H1 (cell line): Measurements from ENCODE around the gene IL1RL1. TPM values are rescaled to one million over a fixed set of nuclear protein-coding genes. Genes with fewer than 3 reads are reported as not detected.

Source experiments
- polyA plus RNA-seq, 7 experiments: library from polyadenylated mRNA; depleted of rRNA in 3 of 7; stranded (reverse) in 5 of 7; unstranded in 2 of 7; fragments of >200 nt in 5 of 7; fragments of 200-250 nt in 2 of 7; gene quantifications; 1 replicate in 5 of 7; 2 replicates in 1 of 7; 4 replicates in 1 of 7; pipeline versions ENCODE4 v1.2.1 to v1.2.3, GENCODE V29; 2011 to 2013; ENCODE audit warnings: missing spikeins in 2 of 7, mixed read lengths in 2 of 7
- total RNA-seq: library from RNA; stranded (reverse); fragmentation: NEBNext Ultra II Directional; extraction: Animal tissue kit (Norgen Biotek cat#: 25700); gene quantifications from 2 replicates; pipeline ENCODE4 v1.2.1, GENCODE V29; 2021

The IL1RL1 gene
- total and polyA plus RNA-seq, 2 of the 8 experiments (the other 6 are each of a cell fraction or from before 2014, with no cell fraction given): not detected

Other genes with a start within 250 kb of the IL1RL1 start
- 0.34 and 0.46 TPM in 2 replicates for gene IL1R1, start 168.8 kb upstream of the IL1RL1 start, total RNA-seq
- 0.19 and 0.47 TPM in 2 replicates for gene IL1R1, start 168.8 kb upstream of the IL1RL1 start, polyA plus RNA-seq (2011; rRNA removed)
- gene IL1RL2, start 124.5 kb upstream of the IL1RL1 start, total RNA-seq: not detected in 2 replicates
- not detected in 2 replicates for gene IL1RL2, start 124.5 kb upstream of the IL1RL1 start, polyA plus RNA-seq (2011; rRNA removed)
- gene IL18R1, start 44.2 kb downstream of the IL1RL1 start, total RNA-seq: 0.54 TPM in 1 of 2 replicates, not detected in the other
- not detected in 2 replicates for gene IL18R1, start 44.2 kb downstream of the IL1RL1 start, polyA plus RNA-seq (2011; rRNA removed)
- not detected in 2 replicates for gene IL18RAP, start 111.6 kb downstream of the IL1RL1 start, total RNA-seq
- not detected in 2 replicates for gene IL18RAP, start 111.6 kb downstream of the IL1RL1 start, polyA plus RNA-seq (2011; rRNA removed)
- gene SLC9A4, start 161.7 kb downstream of the IL1RL1 start, total RNA-seq: not detected in 2 replicates
- not detected in 2 replicates for gene SLC9A4, start 161.7 kb downstream of the IL1RL1 start, polyA plus RNA-seq (2011; rRNA removed)